Measurements from ENCODE around the gene SLC35E4.

Gene SLC35E4

DNA sequence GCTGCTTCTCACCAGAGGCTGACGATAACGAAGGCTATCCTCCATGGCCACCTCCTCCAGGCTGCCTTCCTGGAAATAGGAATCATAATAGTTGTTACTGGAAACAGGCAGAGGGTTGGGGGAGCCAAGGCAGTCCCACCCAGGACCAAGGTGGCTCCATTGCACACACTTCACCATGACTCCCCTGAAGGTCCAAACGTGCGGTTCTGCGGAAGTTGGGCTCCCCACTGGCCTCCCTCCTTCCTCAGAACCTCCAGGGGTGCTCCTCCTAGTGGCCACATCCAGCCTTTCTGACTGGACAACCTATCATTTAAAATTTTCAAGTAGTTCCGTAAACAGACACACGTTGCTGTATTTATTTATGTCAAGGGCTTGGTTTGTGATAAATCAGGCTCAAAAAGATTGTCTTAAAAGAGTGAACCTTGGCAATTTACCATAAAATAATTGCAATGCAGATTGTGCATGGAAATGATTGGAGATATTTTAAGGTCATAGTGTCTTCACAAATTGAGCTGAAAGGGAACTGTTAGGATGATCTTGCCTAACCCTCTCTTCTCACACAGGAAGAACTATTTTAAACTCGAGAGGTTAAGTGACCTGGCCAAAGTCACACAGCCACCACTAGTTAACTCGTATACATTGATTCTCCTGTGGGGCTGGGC is 30.0 kb upstream of the SLC35E4 start:
- H3K4me3 ChIP-seq (ENCODE audit: low read length) = no peak overlapping the region
- TF ChIP-seq, protein P1, sequence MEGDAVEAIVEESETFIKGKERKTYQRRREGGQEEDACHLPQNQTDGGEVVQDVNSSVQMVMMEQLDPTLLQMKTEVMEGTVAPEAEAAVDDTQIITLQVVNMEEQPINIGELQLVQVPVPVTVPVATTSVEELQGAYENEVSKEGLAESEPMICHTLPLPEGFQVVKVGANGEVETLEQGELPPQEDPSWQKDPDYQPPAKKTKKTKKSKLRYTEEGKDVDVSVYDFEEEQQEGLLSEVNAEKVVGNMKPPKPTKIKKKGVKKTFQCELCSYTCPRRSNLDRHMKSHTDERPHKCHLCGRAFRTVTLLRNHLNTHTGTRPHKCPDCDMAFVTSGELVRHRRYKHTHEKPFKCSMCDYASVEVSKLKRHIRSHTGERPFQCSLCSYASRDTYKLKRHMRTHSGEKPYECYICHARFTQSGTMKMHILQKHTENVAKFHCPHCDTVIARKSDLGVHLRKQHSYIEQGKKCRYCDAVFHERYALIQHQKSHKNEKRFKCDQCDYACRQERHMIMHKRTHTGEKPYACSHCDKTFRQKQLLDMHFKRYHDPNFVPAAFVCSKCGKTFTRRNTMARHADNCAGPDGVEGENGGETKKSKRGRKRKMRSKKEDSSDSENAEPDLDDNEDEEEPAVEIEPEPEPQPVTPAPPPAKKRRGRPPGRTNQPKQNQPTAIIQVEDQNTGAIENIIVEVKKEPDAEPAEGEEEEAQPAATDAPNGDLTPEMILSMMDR (IDR thresholded peaks at IDR 0.05; ENCODE audit: insufficient read depth, low read depth, low read length, missing control alignments) = peak; percentile 66
- DNase-seq (ENCODE audit: low read depth) = peak; percentile 53

DNA sequence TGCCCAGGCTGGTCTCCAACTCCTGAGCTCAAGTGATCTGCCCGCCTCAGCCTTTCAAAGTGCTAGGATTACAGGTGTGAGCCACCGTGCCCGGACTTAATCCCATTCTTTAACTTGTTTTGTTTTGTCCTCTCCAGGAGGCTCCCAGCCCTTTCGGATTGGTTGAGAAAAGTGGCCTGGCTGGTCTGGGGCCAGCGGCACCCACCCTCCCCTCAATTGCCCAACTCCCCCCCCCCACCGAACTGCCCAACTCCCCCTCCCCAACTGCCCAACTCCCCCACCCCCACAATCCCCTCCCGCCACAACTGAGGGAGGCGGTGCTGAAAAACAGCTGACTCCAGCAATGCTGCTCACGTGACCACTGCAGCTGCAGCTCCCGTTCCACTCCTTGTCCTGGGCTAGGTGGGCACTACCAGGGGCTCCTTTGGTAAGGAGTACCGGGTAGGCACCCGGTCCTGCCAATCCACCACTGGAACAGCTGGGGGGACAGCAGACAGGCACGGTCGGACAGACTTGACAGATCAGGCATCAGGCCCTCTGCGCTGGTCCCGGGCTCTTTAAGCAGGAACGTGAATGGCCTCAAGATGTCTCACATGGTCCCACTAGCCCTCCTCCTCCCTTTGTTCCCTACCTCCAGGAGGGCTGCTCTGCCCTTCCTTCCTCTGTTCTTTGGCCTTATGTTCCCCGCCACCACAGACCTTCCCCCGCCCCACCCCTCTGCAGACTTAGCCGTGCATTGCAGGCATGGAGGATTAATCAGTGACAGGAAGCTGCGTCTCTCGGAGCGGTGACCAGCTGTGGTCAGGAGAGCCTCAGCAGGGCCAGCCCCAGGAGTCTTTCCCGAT is 28.9 kb upstream of the SLC35E4 start, which contains the start of gene TCN2:
Gene TCN2, plus strand, starts transcription at position 720 of the 845 bp plus-strand sequence. CDS start 158 bp downstream, outside the sequence.
- peak within 1 kb of the TSS; percentile 54 for H3K4me3 ChIP-seq (ENCODE audit: low read length)
- peak; percentile 67 for DNase-seq (ENCODE audit: low read depth)
- TF ChIP-seq, protein P1 (IDR thresholded peaks at IDR 0.05; ENCODE audit: insufficient read depth, low read depth, low read length, missing control alignments) = peak; percentile 6

DNA sequence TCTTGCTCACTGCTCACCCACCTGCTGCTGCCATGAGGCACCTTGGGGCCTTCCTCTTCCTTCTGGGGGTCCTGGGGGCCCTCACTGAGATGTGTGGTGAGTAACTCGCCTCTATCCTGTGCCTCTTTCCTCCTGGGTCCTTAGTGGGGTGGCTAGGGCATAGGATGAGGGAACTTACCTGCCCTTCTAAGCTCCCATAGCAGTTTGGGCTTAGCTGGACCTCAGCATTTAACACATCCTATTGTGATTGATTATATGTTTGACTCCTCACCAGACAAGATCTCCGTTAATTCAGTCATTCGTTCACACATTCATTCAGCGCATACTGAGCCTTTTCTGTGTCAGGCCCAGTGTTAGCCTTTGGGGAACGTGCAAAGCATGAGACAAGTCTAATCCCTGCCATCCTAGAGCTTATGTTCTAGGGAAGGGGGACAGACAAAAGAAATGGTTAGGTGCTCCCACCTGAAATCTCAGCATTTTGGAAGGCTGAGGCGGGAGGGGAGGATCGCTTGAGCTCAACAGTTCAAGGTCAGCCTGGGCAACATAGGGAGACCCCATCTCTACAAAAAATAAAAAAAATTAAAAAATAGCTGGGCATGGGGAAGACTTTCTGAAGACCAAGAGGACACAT is 28.2 kb upstream of the SLC35E4 start:
- TF ChIP-seq, protein P1 (IDR thresholded peaks at IDR 0.05; ENCODE audit: insufficient read depth, low read depth, low read length, missing control alignments) = no peak
- DNase-seq (ENCODE audit: low read depth) = no peak
- peak overlapping the region; percentile 54 for H3K4me3 ChIP-seq (ENCODE audit: low read length)

DNA sequence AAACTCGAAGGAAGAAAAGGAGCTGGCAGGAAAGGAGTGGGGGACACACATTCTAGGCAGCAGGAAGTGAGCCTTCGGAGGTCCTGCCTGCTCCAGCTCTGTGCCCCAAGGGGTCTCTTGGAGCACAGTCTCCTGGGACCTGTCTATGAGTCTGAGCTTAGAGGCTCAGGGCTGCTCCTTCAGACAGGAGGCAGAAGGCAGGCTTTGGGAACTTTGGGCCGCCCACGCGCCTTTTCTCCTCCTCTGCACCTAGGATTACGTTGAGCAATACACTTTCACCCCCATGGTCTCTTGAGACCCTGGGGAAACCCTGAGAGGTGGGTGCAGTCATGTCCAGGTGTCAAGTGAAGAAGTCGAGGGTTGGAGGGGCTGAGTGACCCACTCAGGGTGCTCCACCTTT is 27.6 kb upstream of the SLC35E4 start:
- TF ChIP-seq, protein P1 (IDR thresholded peaks at IDR 0.05; ENCODE audit: insufficient read depth, low read depth, low read length, missing control alignments) = no peak
- H3K4me3 ChIP-seq (ENCODE audit: low read length) = no peak overlapping the region
- DNase-seq (ENCODE audit: low read depth) = no peak

DNA sequence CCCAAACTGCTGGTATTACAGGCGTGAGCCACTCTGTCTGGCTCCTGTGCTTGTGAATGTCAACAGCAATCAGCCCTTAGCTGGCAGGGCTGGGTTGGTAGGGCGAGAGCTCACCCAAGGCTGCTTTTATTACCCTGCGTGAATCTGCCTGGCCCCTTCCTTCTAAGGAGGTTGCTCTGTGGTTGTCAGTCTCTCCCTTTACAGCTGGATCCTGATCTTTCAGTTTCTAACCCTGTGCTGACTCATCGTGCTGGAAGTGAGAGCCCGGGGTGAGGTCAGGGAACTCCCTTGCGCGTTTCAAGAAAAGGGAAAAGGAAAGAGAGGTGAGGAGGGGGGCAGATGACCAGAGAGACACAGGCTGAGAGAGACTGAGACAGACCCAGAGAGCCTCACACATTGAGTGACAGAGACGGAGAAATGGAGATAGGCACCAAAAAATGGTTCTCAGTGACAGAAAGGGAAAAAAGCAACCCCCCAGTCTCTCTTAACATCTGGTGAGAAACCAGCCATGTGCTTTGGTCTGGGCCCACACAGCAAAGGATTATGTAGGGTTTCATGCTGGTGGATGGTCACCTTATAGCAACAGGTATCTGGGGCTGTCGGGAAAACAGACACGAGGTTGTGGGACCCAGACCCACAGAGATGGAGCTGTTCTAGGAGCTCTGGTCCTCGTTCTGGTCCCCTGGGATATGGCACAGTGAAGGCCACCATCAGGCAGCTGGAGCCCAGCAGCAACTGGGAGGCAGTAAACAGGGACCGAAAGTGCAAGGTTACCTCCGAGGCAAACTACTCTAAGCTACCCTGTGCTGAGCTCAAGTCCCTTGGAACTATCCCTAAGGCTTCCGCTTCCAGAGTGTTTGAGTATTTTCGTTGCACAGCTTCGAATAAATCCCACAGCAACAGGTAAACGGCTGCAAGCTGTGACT is 26.1 kb upstream of the SLC35E4 start:
- no peak overlapping the region for H3K4me3 ChIP-seq (ENCODE audit: low read length)
- TF ChIP-seq, protein P1 (IDR thresholded peaks at IDR 0.05; ENCODE audit: insufficient read depth, low read depth, low read length, missing control alignments) = no peak
- peak; percentile 86 for DNase-seq (ENCODE audit: low read depth)

DNA sequence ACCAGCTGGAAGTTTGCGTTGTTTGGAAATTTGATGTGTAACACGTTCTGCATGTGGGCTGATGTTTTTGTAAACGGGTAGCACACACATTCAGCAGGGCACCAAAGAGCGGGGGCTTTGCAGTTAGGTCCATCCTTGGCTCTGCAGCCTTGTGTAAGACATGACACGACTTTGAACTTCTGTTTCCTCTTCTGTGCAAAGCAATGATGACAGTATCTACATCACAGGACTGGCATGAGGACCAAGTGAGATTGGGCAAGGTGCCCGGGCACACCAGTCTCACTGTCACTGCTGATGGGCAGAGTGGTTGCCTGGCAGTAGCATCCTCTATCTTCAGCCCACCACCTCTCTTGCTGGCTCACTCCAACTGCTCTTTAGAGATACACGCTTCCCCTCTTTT is 25.3 kb upstream of the SLC35E4 start:
- TF ChIP-seq, protein P1 (IDR thresholded peaks at IDR 0.05; ENCODE audit: insufficient read depth, low read depth, low read length, missing control alignments) = no peak
- DNase-seq (ENCODE audit: low read depth) = no peak
- H3K4me3 ChIP-seq (ENCODE audit: low read length) = no peak overlapping the region
